ENCODE data around the gene CHCHD3. TPM values are rescaled to one million over a fixed set of nuclear protein-coding genes. Genes with fewer than 3 reads are reported as not detected.

CHCHD3 gene
- total RNA-seq, 1 donor from 2014 or later, result 194 TPM

- ATAC-seq (ENCODE audit: poor library complexity) (no peak), DNase-seq (no peak)
- intact Hi-C loops (cut with DNase I), result no loop called here
Measured at GRCh38 chr7:132776048-132776620, 305.8 kb downstream of the CHCHD3 start.

GRCh38 chr7:132773527-132773956 lies 308.3 kb downstream of the CHCHD3 start:
- DNase-seq, result no peak
- ATAC-seq (ENCODE audit: poor library complexity), result no peak
- intact Hi-C loops (cut with DNase I), result no loop called here

GRCh38 chr7:132771301-132771730 lies 310.6 kb downstream of the CHCHD3 start:
- intact Hi-C loops (cut with DNase I), result no loop called here
- DNase-seq, result no peak
- no peak for ATAC-seq (ENCODE audit: poor library complexity)

GRCh38 chr7:132770055-132770454 lies 311.8 kb downstream of the CHCHD3 start:
- intact Hi-C loops (cut with DNase I), result no loop called here
- ATAC-seq (ENCODE audit: poor library complexity) (no peak), DNase-seq (no peak)

- ATAC-seq (ENCODE audit: poor library complexity) (no peak), DNase-seq (no peak)
- intact Hi-C loops (cut with DNase I), result no loop called here
Measured at GRCh38 chr7:132769280-132769679, 312.6 kb downstream of the CHCHD3 start.

- intact Hi-C loops (cut with DNase I), result no loop called here
- no peak for ATAC-seq (ENCODE audit: poor library complexity)
Measured at GRCh38 chr7:132768099-132768498, 313.8 kb downstream of the CHCHD3 start.

GRCh38 chr7:132767378-132767777 lies 314.5 kb downstream of the CHCHD3 start:
- ATAC-seq (ENCODE audit: poor library complexity) (no peak), DNase-seq (no peak)
- intact Hi-C loops (cut with DNase I), result no loop called here

More at GRCh38 chr7:132768099-132768498, 313.8 kb downstream of the CHCHD3 start:
- no peak for DNase-seq

- ATAC-seq (ENCODE audit: poor library complexity), result no peak
- DNase-seq, result no peak
- intact Hi-C loops (cut with DNase I), result no loop called here
Measured at GRCh38 chr7:132766660-132767059, 315.2 kb downstream of the CHCHD3 start.

- intact Hi-C loops (cut with DNase I), result no loop called here
- DNase-seq (no peak), ATAC-seq (ENCODE audit: poor library complexity) (no peak)
Measured at GRCh38 chr7:132765861-132766260, 316.0 kb downstream of the CHCHD3 start.

- ATAC-seq (ENCODE audit: poor library complexity), result no peak
- DNase-seq, result no peak
- intact Hi-C loops (cut with DNase I), result no loop called here
Measured at GRCh38 chr7:132764762-132765161, 317.1 kb downstream of the CHCHD3 start.

GRCh38 chr7:132760866-132761265 lies 321.0 kb downstream of the CHCHD3 start:
- DNase-seq (no peak), ATAC-seq (ENCODE audit: poor library complexity) (no peak)
- intact Hi-C loops (cut with DNase I), result no loop called here

- intact Hi-C loops (cut with DNase I), result no loop called here
- no peak for ATAC-seq (ENCODE audit: poor library complexity)
Measured at GRCh38 chr7:132760244-132760623, 321.7 kb downstream of the CHCHD3 start.

GRCh38 chr7:132759482-132760243 lies 322.2 kb downstream of the CHCHD3 start:
- DNase-seq (no peak), ATAC-seq (ENCODE audit: poor library complexity) (no peak)
- intact Hi-C loops (cut with DNase I), result no loop called here

More at GRCh38 chr7:132760244-132760623, 321.7 kb downstream of the CHCHD3 start:
- no peak for DNase-seq

GRCh38 chr7:132758986-132759385 lies 322.9 kb downstream of the CHCHD3 start:
- intact Hi-C loops (cut with DNase I), result no loop called here
- ATAC-seq (ENCODE audit: poor library complexity) (peak; percentile 43), DNase-seq (peak; percentile 56)

- intact Hi-C loops (cut with DNase I), result no loop called here
- DNase-seq (no peak), ATAC-seq (ENCODE audit: poor library complexity) (no peak)
Measured at GRCh38 chr7:132757783-132758182, 324.1 kb downstream of the CHCHD3 start.

- no peak for ATAC-seq (ENCODE audit: poor library complexity)
- DNase-seq, result no peak
- intact Hi-C loops (cut with DNase I), result no loop called here
Measured at GRCh38 chr7:132756484-132756990, 325.4 kb downstream of the CHCHD3 start.

- DNase-seq, result no peak
- intact Hi-C loops (cut with DNase I), result no loop called here
- ATAC-seq (ENCODE audit: poor library complexity), result peak; percentile 60
Measured at GRCh38 chr7:132755538-132756483, 326.1 kb downstream of the CHCHD3 start.

- ATAC-seq (ENCODE audit: poor library complexity) (no peak), DNase-seq (no peak)
- intact Hi-C loops (cut with DNase I), result no loop called here
Measured at GRCh38 chr7:132752431-132752830, 329.5 kb downstream of the CHCHD3 start.

- ATAC-seq (ENCODE audit: poor library complexity) (no peak), DNase-seq (no peak)
- intact Hi-C loops (cut with DNase I), result no loop called here
Measured at GRCh38 chr7:132751244-132751647, 330.6 kb downstream of the CHCHD3 start.
